ENCODE measurements around the gene TMEM101.

TMEM101 gene

GRCh38 chr17:44004077-44004760, 10.5 kb downstream of the TMEM101 start, which contains the start of gene NAGS:
NAGS (plus strand) TSS chr17:44004622; CDS start chr17:44004664, 42 bp downstream.
- POLR2A ChIA-PET = interaction anchor here (0.6 to 1.6 kb wide), 5 partner anchors 18 to 212 kb away, joined by 3 to 6 read pairs (median 4); partner anchors contain the start of gene HDAC5

GRCh38 chr17:44002141-44002848, 12.5 kb downstream of the TMEM101 start:
- no peak for TF ChIP-seq ZNF501 (tag by site-specific recombination; IDR thresholded peaks at IDR 0.05)
- TF ChIP-seq HOXD13 (CRISPR knock-in tag; IDR thresholded peaks at IDR 0.05; ENCODE audit: borderline replicate concordance) = peak; percentile 40; the same call in 1 of the 2 replicates
- Histone ChIP-seq H3K27ac (ENCODE audit: extremely low read depth, low read depth, low read length) (no peak overlapping the region), H3K4me1 (ENCODE audit: control insufficient read depth, insufficient read depth, low read length) (no peaks in the 10 kb centered on the region), H3K36me3 (ENCODE audit: control insufficient read depth in 2 of 2, insufficient read depth in 1 of 2, low read length in 2 of 2) (no peaks in the 10 kb centered on the region), H3K9me3 (ENCODE audit: control insufficient read depth, insufficient read depth, low read depth, low read length) (no peaks in the 10 kb centered on the region), H3K4me3 (ENCODE audit: low read depth, low read length) (no peak overlapping the region)
- ChIA-PET CTCF (interaction anchor here (0.6 to 3.4 kb wide), 13 partner anchors 8 to 410 kb away, joined by 3 to 12 read pairs (median 5); no protein-coding TSS in a partner anchor), POLR2A (no interaction called here)

More at GRCh38 chr17:44004077-44004760, 10.5 kb downstream of the TMEM101 start, which contains the start of gene NAGS:
- Histone ChIP-seq H3K4me3 (ENCODE audit: low read depth, low read length) (no peak within 1 kb of the TSS), H3K27ac (ENCODE audit: extremely low read depth, low read depth, low read length) (no peak within 1 kb of the TSS), H3K36me3 (ENCODE audit: control insufficient read depth in 2 of 2, insufficient read depth in 1 of 2, low read length in 2 of 2) (no peaks in the 10 kb centered on the region), H3K9me3 (ENCODE audit: control insufficient read depth, insufficient read depth, low read depth, low read length) (no peaks in the 10 kb centered on the region), H3K4me1 (ENCODE audit: control insufficient read depth, insufficient read depth, low read length) (peaks cover 7% of the 10 kb centered on the region)
- no peak for TF ChIP-seq ZNF175 (tag by site-specific recombination; IDR thresholded peaks at IDR 0.05)
- TF ChIP-seq MEIS1 (CRISPR knock-in tag; IDR thresholded peaks at IDR 0.05; ENCODE audit: borderline replicate concordance) = no peak
- no peak for TF ChIP-seq ATF2 (tag by site-specific recombination; IDR thresholded peaks at IDR 0.05; ENCODE audit: low read depth)
- no peak for TF ChIP-seq ZNF114 (tag by site-specific recombination; IDR thresholded peaks at IDR 0.05)
- TF ChIP-seq KLF1 (tag by site-specific recombination; IDR thresholded peaks at IDR 0.05) = peak; percentile 36
- TF ChIP-seq PRDM2 (tag by site-specific recombination; IDR thresholded peaks at IDR 0.05; ENCODE audit: borderline replicate concordance) = no peak
- no peak for TF ChIP-seq ZNF473 (tag by site-specific recombination; IDR thresholded peaks at IDR 0.05)
- no peak for TF ChIP-seq ZNF121 (tag by site-specific recombination; IDR thresholded peaks at IDR 0.05)
- CTCF ChIA-PET = interaction anchor here (1.4 to 3.4 kb wide), 2 partner anchors 60 to 63 kb away, joined by 5 to 12 read pairs; no protein-coding TSS in a partner anchor

GRCh38 chr17:44001461-44001920, 13.3 kb downstream of the TMEM101 start:
- Histone ChIP-seq H3K4me3 (ENCODE audit: low read depth, low read length) (no peak overlapping the region), H3K27ac (ENCODE audit: extremely low read depth, low read depth, low read length) (no peak overlapping the region), H3K36me3 (ENCODE audit: control insufficient read depth in 2 of 2, insufficient read depth in 1 of 2, low read length in 2 of 2) (no peaks in the 10 kb centered on the region), H3K9me3 (ENCODE audit: control insufficient read depth, insufficient read depth, low read depth, low read length) (no peaks in the 10 kb centered on the region), H3K4me1 (ENCODE audit: control insufficient read depth, insufficient read depth, low read length) (no peaks in the 10 kb centered on the region)
- ChIA-PET POLR2A (no interaction called here), CTCF (interaction anchor here (0.6 to 3.4 kb wide), 9 partner anchors 10 to 409 kb away, joined by 3 to 12 read pairs (median 4); partner anchors contain the start of gene TMEM101)
- TF ChIP-seq PRDM2 (tag by site-specific recombination; IDR thresholded peaks at IDR 0.05; ENCODE audit: borderline replicate concordance) (no peak), ZSCAN30 (tag by site-specific recombination; IDR thresholded peaks at IDR 0.05) (no peak), MYNN (tag by site-specific recombination; IDR thresholded peaks at IDR 0.05; ENCODE audit: borderline replicate concordance) (no peak), ZNF521 (tag by site-specific recombination; IDR thresholded peaks at IDR 0.05) (no peak)
